Smooth muscle cell of the brain vasculature (primary cell): ENCODE measurements around the gene MAOB.
"Not testable (repeated sequence)": the region's sequence is repeated elsewhere in the genome, so short reads cannot be mapped to it uniquely, and the experiment has no call there.

ENCODE experiments used
- DNase-seq: peaks from one replicate; pipeline ENCODE4 v3.0.0-alpha.2; 2012; ENCODE audit warnings: low read depth, low spot score

Gene MAOB

GRCh38 chrX:43882294-43882681, at the start of gene MAOB:
Gene MAOB, minus strand, starts transcription at chrX:43882450. Its CDS starts 151 bp downstream, at chrX:43882299.
- DNase-seq: no peak

- DNase-seq: not testable (repeated sequence)
These were observed 39.8 kb upstream of the MAOB start for GRCh38 chrX:43922032-43922431.

GRCh38 chrX:43910772-43911171, 28.5 kb upstream of the MAOB start:
- DNase-seq: not testable (repeated sequence)

- DNase-seq: no peak
These were observed 27.8 kb upstream of the MAOB start for GRCh38 chrX:43910012-43910411.

- DNase-seq: no peak
These were observed 26.9 kb upstream of the MAOB start for GRCh38 chrX:43909141-43909540.

- no peak for DNase-seq
These were observed 17.9 kb upstream of the MAOB start for GRCh38 chrX:43899878-43900815.

- DNase-seq: no peak
These were observed 16.3 kb upstream of the MAOB start for GRCh38 chrX:43898406-43899035.

- DNase-seq: no peak
These were observed 15.0 kb upstream of the MAOB start for GRCh38 chrX:43897290-43897689.

GRCh38 chrX:43892336-43892870, 10.2 kb upstream of the MAOB start:
- DNase-seq: no peak

GRCh38 chrX:43885617-43886016, 3.4 kb upstream of the MAOB start:
- no peak for DNase-seq

GRCh38 chrX:43881410-43882293, 598 bp downstream of the MAOB start:
- DNase-seq: no peak

- no peak for DNase-seq
These were observed 1.8 kb downstream of the MAOB start for GRCh38 chrX:43880425-43880824.

- no peak for DNase-seq
These were observed 3.2 kb downstream of the MAOB start for GRCh38 chrX:43878906-43879526.

- DNase-seq: no peak
These were observed 5.6 kb downstream of the MAOB start for GRCh38 chrX:43876680-43877079.

- no peak for DNase-seq
These were observed 11.4 kb downstream of the MAOB start for GRCh38 chrX:43870758-43871419.

- no peak for DNase-seq
These were observed 12.2 kb downstream of the MAOB start for GRCh38 chrX:43870011-43870410.

GRCh38 chrX:43868791-43869190, 13.5 kb downstream of the MAOB start:
- no peak for DNase-seq

- DNase-seq: no peak
These were observed 15.8 kb downstream of the MAOB start for GRCh38 chrX:43866423-43866822.

- no peak for DNase-seq
These were observed 16.5 kb downstream of the MAOB start for GRCh38 chrX:43865791-43866190.

GRCh38 chrX:43862434-43862833, 19.8 kb downstream of the MAOB start:
- no peak for DNase-seq

- DNase-seq: no peak
These were observed 20.5 kb downstream of the MAOB start for GRCh38 chrX:43861750-43862149.
